CD4-positive, alpha-beta T cell treated with Interleukin-4 for 1 hour (primary cell): Measurements from ENCODE around the gene MFAP5.
"Not testable (repeated sequence)": the region's sequence is repeated elsewhere in the genome, so short reads cannot be mapped to it uniquely, and the experiment has no call there.

Experiments used
- DNase-seq, 2 donors: peaks; one replicate each; pipeline ENCODE4 v3.0.0-alpha.2; 2020 to 2022

MFAP5 gene

GRCh38 chr12:8672381-8672780 lies 9.8 kb upstream of the MFAP5 start:
- DNase-seq = no peak

GRCh38 chr12:8668441-8668840 lies 5.8 kb upstream of the MFAP5 start:
- DNase-seq = no peak

GRCh38 chr12:8667270-8667669 lies 4.6 kb upstream of the MFAP5 start:
- DNase-seq = no peak

- no peak for DNase-seq
These were observed 3.1 kb upstream of the MFAP5 start for GRCh38 chr12:8665759-8666158.

GRCh38 chr12:8664228-8664913 lies 1.7 kb upstream of the MFAP5 start:
- DNase-seq = no peak

GRCh38 chr12:8661751-8662150 lies 875 bp downstream of the MFAP5 start:
- no peak for DNase-seq

GRCh38 chr12:8661016-8661415 lies 1.6 kb downstream of the MFAP5 start:
- no peak for DNase-seq

GRCh38 chr12:8658346-8658745 lies 4.3 kb downstream of the MFAP5 start:
- no peak for DNase-seq

GRCh38 chr12:8655421-8655820 lies 7.2 kb downstream of the MFAP5 start:
- DNase-seq = no peak

GRCh38 chr12:8648576-8649205 lies 13.9 kb downstream of the MFAP5 start:
- peak in 1 of 2 donors; percentile 13 for DNase-seq

- no peak for DNase-seq
These were observed 14.7 kb downstream of the MFAP5 start for GRCh38 chr12:8647968-8648367.

- peak; percentile 43 to 67 for DNase-seq
These were observed 18.0 kb downstream of the MFAP5 start for GRCh38 chr12:8644345-8645248.

- DNase-seq = no peak
These were observed 19.9 kb downstream of the MFAP5 start for GRCh38 chr12:8642775-8643174.

- no peak for DNase-seq
These were observed 22.7 kb downstream of the MFAP5 start for GRCh38 chr12:8639936-8640335.

GRCh38 chr12:8638951-8639350 lies 23.7 kb downstream of the MFAP5 start:
- no peak for DNase-seq

GRCh38 chr12:8637666-8638065 lies 25.0 kb downstream of the MFAP5 start:
- no peak for DNase-seq

- DNase-seq = no peak
These were observed 25.4 kb downstream of the MFAP5 start for GRCh38 chr12:8637244-8637643.

GRCh38 chr12:8636581-8636980 lies 26.0 kb downstream of the MFAP5 start:
- no peak for DNase-seq

- not testable (repeated sequence) for DNase-seq
These were observed 26.6 kb downstream of the MFAP5 start for GRCh38 chr12:8636007-8636346.

GRCh38 chr12:8635342-8636006 lies 27.2 kb downstream of the MFAP5 start:
- DNase-seq = not testable (repeated sequence)

GRCh38 chr12:8630131-8630530 lies 32.5 kb downstream of the MFAP5 start:
- DNase-seq = no peak

GRCh38 chr12:8629486-8630033 lies 33.1 kb downstream of the MFAP5 start:
- no peak for DNase-seq

- no peak for DNase-seq
These were observed 33.9 kb downstream of the MFAP5 start for GRCh38 chr12:8628731-8629130.
